NB4 (cell line): ENCODE measurements around the gene AGAP2.
A peak's percentile ranks its signal among the peaks of the same experiment; 100 is the strongest.

Experiments used
- DNase-seq: peaks from one replicate; pipeline ENCODE4 v3.0.0; 2010; ENCODE audit warnings: low read depth
- H3K4me3 ChIP-seq: one replicate; pipeline ENCODE4 v1.5.1; 2011; ENCODE audit warnings: mild to moderate bottlenecking, low read depth, low read length, moderate library complexity
- MYC ChIP-seq: IDR thresholded peaks from 2 replicates; pipeline ENCODE4 v1.6.1; 2011; ENCODE audit warnings: low read depth, low read length
- POLR2A ChIP-seq: IDR thresholded peaks from 2 replicates; pipeline ENCODE4 v1.6.1; 2011; ENCODE audit warnings: mild to moderate bottlenecking; ENCODE audit not compliant: insufficient read length; ENCODE audit errors: extremely low read depth
- TF ChIP-seq, protein P1 (sequence below): IDR thresholded peaks from one replicate; pipeline ENCODE4 v1.5.1; 2012; ENCODE audit warnings: low read depth, low read length
- TF ChIP-seq, protein P2 (sequence below): IDR thresholded peaks from 2 replicates; pipeline ENCODE4 v1.6.1; 2011; ENCODE audit warnings: low read depth, low read length

AGAP2 gene

DNA sequence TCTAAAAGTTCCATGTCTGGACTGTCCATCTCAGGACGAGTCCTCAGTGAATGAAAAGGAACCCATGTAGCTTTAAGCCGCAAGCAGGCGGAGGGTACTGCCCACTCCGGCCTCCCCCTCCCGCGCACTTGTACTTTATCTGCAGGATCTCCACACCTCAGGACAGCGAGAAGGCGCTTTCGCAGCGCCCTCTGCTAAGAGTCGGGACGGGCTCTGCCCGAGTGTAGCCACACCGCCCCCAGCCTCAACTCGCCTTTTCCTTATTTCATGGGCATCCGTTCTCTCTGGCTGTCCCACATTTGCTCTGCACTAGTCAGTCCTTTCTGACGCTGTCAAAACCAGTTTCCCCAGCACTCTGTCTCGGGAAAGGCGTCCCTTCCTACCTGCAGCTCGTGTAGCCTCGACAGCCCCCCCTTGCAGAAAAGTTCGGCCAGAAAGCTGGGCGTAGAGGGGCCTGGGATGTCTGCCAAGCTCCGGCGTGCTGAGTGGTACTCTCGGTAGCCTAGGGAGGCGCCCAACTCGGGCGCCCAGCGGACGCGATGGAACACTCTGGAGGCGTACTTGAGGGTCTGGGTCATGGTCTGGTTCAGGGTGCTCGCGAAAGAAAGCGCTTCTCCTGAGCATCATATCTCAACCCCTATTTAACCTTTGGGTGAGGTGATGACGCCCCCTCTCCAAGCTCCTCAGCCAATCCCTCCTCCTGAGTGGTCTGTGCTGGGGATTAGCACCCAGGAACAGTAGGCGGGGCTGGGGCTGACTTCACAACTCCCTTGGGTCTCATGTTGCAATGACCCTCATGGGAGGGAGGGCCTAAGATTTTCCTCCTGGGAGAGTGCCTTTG is 28.1 kb upstream of the AGAP2 start, which contains the start of gene CYP27B1:
Gene CYP27B1, minus strand, starts transcription at position 615 of the 841 bp plus-strand sequence. Its CDS starts 37 bp downstream, at position 578.
- H3K4me3 ChIP-seq = peak within 1 kb of the TSS; percentile 1
- DNase-seq = peak; percentile 88

DNA sequence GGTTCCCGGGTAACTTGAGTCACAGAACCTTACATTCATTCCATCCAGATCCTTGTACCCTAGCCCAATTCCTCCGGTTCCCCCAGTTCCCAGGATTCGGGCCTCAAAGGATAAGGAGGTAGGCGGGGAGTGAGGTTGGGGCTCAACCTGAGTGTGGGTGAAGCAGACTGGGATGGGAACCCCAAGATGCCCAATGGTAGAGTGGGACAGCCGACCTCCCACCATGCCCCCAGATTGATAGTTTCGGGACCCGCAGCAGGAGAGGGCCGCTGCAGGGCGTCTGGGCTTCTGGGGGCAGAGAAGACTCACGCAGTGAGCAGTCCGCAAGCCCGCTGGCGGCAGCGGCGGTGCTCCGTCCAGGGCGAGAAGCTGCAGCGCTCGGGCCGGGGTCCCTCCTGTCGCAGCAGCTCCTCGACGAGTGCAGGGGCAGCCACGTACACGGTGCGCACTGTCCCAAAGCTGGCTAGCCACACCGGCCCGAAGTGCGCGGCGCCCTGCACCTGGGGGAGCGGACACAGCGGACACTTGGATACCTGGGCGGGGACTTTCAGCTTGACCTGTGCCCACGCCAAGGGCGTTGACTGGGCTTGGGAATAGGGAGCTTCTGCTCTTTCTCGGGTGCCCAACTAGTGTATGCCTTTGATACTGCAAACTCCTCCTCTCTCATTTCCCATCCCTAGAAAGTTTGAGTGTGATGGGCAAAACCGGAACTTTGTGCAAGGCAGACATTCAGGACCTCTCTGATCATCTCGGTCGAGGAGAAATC is 27.3 kb upstream of the AGAP2 start:
- TF ChIP-seq, protein P1, sequence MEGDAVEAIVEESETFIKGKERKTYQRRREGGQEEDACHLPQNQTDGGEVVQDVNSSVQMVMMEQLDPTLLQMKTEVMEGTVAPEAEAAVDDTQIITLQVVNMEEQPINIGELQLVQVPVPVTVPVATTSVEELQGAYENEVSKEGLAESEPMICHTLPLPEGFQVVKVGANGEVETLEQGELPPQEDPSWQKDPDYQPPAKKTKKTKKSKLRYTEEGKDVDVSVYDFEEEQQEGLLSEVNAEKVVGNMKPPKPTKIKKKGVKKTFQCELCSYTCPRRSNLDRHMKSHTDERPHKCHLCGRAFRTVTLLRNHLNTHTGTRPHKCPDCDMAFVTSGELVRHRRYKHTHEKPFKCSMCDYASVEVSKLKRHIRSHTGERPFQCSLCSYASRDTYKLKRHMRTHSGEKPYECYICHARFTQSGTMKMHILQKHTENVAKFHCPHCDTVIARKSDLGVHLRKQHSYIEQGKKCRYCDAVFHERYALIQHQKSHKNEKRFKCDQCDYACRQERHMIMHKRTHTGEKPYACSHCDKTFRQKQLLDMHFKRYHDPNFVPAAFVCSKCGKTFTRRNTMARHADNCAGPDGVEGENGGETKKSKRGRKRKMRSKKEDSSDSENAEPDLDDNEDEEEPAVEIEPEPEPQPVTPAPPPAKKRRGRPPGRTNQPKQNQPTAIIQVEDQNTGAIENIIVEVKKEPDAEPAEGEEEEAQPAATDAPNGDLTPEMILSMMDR = no peak
- no peak for TF ChIP-seq MYC
- TF ChIP-seq, protein P2, sequence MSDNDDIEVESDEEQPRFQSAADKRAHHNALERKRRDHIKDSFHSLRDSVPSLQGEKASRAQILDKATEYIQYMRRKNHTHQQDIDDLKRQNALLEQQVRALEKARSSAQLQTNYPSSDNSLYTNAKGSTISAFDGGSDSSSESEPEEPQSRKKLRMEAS = no peak
- no peak for TF ChIP-seq POLR2A
- H3K4me3 ChIP-seq = peak overlapping the region; percentile 1
- DNase-seq = no peak

More for the DNA sequence above, 28.1 kb upstream of the AGAP2 start, which contains the start of gene CYP27B1:
- TF ChIP-seq, protein P1 = no peak
- TF ChIP-seq, protein P2 = no peak
- TF ChIP-seq MYC (no peak), POLR2A (no peak)

DNA sequence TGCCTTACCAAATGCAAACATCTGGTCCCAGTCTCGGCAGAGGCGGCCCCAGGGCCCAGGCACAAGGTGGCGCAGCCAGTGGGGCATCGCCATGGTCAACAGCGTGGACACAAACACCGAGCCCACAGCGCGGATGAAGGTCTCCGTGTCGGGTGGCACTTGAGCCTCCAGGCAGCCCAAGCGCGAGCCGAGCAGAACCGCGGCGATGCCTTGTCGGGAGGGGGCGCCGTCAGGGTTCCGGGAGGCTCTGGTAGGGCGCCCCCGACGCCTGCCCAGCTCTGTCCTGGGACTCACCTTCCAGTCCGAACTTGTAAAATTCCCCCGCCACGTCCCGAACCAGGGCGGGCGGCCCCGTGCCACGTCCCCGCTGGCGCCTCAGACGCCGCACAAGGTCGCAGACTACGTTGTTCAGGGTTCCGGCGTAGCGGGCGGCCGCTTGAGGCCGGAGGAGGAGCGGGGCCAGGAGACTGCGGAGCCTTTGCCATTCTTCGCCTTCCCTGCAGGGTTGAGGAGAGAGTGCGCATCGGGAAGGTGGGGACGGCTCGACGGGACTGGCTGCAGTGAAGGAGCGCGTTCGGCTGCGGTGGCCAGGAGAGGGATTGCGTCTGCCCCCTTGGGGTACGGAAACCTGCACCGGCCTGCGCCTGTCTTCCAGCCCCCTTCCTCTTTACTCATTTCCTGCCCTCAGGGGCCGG is 26.6 kb upstream of the AGAP2 start:
- peak; percentile 65 for DNase-seq

DNA sequence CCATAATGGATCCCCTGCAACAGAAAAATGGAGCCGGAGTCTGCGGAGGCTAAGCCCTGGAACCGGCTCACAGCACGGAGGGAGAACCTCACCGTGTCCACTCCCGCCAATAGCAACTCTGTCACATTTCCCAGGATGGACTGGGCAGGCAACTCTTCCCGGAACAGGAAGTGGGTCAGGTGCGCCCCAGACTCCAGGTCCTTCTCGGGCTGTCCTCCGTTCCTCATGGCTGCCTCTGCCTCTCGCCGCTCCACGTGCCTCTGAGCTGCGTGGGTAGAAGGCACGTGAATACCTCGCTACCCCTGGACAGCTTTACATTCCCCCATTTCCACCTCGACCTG is 26.1 kb upstream of the AGAP2 start:
- no peak for DNase-seq
- no peak overlapping the region for H3K4me3 ChIP-seq
- TF ChIP-seq, protein P1 = no peak
- no peak for TF ChIP-seq MYC
- TF ChIP-seq, protein P2 = no peak
- no peak for TF ChIP-seq POLR2A

More for the DNA sequence above, 26.6 kb upstream of the AGAP2 start:
- no peak overlapping the region for H3K4me3 ChIP-seq
- TF ChIP-seq MYC (no peak), POLR2A (no peak)
- TF ChIP-seq, protein P1 = peak; percentile 35
- TF ChIP-seq, protein P2 = no peak

DNA sequence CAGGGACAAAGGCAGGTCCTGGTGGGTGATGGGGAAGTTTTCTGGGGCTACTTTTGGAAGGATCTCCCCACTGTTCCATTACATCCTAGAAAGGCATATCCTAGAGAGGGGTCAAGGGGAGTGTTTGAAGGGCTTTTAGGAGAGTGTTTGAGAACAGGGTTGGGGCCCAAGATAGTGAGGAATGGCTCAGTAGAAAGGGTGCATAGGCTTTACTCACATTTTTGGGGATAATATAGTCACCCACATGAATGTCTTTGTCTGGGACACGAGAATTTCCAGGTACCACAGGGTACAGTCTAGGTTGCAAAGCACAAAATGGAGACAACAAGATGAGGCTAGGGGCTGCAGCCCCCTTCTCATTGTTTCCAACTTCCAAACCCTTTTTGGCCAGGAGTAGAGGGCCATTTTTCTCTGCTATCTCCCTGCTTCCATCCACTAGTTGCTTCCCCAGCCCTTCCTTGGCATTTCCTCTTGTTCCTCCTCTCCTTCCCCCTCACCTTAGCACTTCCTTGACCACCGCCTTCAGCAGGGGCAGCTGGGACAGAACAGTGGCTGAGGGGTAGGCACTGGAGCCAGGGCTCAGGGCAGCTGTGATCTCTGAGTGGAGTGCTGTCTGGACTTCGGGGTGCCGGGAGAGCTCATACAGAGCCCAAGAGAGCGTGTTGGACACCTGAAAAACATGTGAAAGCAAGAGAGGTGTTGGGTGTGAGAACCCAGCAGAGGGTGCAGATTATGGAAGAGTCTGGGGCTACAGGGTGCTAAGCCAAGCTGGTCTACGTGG is 25.5 kb upstream of the AGAP2 start:
- H3K4me3 ChIP-seq = no peak overlapping the region
- no peak for TF ChIP-seq POLR2A
- TF ChIP-seq, protein P1 = no peak
- no peak for TF ChIP-seq MYC
- TF ChIP-seq, protein P2 = no peak
- DNase-seq = no peak
